ENCODE results near the gene TK2.
"Not testable (repeated sequence)": the region's sequence is repeated elsewhere in the genome, so short reads cannot be mapped to it uniquely, and the experiment has no call there.

TK2 gene

DNA sequence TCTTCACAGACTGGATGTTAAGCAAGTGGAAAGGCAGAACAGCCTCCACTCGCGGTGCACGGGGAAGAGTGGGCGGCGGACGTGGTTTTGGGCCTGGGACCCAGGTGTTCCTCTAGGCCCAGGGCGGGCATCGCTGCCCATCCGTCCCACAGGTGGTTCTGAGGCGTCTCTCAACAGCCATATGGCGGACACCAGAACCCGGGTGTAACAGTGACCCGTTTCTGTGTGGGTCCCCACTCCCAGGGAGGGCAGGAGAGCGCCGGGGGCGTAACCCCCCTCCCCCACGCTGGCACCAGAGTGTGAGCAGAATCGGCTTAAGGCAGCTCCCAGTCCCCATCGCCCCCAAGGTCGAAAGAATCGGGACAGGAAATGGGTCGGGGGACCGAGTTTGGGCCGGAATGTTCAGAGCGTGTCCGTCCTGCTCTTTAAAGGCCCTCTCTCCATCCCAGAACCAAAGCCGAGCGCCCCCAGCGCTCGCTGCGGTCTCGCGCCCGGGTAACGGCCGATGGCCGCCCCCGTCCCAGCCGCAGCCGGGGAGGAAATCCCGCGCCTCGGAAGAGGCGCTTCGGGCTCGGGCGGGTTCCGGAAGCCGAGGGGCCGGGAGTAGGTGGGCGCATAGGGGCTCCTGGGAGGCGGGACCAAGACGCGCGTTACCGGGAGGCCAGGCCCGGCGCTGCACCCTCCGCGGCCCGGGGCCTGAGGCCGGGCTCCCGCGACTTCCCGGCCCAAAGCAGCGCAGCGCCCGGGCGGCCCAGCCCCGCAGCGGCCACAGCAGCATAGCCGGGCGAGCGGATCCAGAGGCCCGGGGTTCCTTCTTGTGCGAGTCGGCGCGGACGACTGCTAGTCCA, at the start of gene TK2:
Gene TK2, minus strand, starts transcription at position 839 of the 848 bp plus-strand sequence. Its CDS starts 61 bp downstream, at position 778.
- peak; percentile 62 for DNase-seq

DNA sequence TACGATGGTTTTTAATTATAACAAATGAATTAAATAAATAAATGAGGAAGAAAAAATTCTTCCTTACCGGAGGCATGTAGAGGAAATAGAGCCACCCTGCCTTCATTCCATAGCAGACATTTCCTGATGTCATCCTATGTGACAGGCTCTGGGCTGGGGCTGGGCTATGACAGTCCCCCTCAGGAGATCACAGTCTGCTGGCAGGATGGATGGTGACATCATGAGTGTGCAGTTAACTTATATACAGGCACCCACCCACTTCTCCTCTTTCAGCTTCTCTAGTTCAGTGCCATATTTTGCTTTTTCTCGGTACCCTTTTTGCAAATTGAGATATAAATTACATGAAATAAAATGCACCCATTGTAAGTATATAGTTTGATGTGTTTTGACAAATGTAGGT, 48.2 kb upstream of the TK2 start:
- no peak for DNase-seq

DNA sequence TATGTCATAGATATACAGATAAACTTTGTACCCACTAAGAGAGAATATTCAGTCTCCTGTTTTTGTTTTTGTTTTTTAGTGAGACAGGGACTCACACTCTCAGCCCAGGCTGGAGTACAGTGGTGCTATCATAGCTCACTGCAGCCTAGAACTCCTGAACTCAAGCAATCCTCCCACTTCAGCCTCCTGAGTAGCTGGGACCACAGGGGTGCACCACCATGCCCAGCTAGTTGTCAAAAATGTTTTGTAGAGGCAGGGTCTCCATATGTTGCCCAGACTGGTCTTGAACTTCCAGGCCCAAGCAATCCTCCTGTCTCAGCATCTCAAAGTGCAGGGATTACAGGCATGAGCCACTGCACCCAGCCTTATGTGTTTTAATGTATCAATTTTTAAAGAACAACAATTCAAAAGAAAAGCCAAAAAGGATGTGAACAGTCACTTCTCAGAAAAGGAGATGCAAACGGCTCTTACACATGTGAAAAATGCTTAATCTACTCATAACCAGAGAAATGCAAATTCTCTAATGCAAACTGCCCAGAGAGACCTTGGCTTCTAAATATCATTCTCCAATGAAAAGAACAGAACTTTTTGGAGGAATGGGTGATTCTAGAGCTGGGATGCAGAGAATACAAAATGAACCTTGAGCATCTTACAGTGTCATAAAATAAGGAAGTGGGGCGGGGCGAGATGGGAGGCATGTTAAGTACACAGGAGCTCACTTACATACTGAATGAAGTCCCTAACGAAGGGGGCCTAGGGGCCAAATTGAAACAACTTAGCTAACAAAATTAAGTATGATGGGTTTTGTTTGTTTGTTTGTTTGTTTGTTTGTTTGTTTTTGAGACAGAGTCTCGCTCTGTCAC, 47.3 kb upstream of the TK2 start:
- DNase-seq = peak; percentile 44

DNA sequence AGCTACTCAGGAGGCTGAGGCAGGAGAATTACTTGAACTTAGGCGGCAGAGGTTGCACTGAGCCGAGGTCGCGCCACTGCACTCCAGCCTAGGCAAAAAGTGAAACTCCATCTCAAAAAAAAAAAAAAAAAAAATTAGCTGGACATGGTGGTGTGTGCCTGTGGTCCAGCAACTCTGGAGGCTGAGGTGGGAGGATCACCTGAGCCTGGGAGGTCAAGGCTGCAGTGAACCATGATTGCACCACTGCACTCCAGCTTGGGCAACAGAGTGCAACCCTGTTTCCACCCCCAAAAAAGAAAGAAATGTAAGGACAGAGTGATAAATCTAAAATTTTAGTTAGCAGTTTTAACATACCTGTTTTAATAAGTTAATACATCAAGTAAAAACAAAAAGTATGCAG, 46.6 kb upstream of the TK2 start:
- DNase-seq = not testable (repeated sequence)

DNA sequence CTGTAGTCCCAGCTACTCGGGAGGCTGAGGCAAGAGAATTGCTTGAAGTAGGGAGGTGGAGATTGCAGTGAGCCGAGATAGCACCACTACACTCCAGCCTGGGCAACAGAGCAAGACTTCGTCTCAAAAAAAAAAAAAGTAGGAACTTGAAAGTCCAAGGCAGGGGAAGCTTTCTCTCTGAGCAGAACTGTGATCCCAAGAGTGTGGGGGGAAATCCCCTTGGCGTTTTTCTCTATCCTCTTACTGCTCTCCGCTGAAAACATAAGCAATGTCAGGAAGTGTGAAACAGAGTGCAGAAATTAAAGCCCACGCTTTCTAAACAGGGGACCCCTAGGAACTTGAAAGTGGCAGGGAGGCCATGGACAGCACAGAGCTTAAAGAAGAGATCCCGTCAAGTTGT, 44.8 kb upstream of the TK2 start:
- no peak for DNase-seq

DNA sequence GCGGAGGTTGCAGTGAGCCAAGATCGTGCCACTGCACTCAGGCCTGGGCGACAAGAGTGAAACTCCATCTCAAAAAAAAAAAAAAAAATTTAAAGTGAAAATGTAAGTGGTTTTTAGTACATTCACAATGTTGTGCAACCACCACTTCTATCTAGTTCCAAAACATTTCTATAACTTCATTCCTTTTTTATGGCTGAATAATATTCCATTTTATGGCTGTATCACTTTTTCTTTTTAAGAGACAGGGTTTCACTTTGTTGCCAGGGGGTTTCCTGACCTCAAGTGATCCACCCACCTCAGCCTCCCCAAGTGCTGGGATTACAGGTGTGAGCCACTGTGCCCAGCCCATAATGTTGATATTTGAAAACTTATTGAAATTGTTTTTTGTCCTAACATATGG, 42.9 kb upstream of the TK2 start:
- no peak for DNase-seq

DNA sequence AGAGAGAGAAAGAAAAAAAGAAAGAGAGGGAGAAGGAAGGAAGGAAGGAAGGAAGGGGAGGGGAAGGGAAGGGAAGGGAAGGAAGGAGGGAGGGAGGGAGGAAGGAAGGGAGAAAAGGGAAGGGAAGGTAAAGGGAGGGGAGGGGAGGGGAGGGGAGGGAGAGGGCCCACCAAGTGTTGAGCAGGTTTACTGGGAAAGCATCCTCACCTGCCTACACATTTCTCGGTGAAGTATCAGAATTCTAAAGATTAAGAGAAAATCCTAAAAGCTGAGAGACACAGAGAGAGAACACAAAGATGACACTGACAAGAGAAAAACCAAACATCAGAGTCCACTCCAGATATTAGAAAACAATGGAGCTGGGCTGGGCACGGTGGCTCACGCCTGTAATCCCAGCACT, 42.3 kb upstream of the TK2 start:
- no peak for DNase-seq

DNA sequence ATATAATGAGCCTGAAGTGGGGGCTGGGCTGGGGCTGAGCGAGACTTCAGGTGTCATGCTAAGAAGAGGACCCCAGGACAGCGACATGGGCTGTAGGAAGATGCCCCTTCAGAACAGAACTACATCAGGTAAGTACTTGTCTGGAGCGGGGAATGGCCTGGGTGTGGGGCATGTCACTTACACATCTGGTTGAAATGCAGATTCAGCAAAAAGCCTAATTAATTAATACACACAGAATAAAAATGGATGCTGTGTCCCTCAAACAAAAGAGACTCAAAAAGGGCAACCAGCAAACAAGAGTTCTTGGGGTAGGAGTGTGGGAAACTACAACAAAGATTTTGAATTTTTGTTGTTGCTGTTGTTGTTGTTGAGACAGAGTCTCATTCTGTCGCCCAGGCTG, 41.1 kb upstream of the TK2 start:
- no peak for DNase-seq

DNA sequence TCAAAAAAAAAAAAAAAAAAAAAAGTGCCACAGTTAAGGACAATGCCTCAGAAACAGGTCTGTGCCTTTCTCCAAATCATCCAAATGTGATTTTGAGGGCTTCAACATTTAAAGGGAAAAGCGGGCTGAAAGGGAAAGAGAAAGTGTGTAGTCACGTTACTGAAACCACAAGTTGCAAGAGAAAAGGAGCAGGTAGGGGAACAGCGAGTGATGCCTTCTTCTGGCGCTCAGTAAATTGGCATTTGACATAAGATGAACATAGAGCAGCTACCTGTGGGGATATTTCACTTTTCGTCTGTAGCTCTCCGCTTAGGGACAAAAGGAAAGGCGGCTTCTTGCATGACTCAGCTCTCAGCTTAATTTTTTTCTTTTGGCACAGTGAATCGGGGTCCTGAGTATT, 40.4 kb upstream of the TK2 start:
- DNase-seq = peak; percentile 50

DNA sequence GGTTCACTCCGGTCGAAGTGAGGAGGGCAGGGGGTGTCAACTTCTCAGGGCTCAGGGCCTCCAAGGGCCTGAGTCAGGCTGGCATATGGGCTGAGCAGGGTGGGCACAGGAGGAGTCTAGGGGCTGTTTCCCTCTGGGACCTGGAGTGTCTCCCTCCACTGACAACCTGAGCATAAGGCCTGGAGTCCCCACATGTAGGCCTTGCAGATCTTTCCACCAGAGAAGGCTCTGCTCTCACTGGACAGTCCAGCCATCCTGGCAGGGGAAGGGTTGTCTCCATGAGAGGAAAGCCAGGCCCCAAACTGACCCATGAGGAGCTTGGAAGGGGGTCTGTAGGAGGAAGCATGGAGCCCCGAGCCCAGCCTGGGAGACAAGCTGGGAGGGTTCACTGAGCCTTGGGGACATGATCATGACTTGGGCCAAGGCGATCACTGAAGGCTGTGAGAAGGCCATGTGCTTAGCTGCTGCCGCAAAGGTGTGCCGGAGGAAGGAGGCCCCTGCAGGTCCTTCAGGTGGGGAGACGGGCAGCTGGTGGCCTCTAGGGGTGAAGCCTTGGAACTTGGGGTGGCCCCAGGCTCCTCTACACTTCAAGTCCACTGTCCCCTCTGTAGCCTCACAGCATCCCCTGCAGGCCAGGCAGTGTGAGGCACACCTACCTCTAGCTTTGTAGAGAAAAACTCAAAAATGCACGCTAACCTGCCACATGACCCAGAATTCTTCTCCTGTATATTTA, 39.2 kb upstream of the TK2 start:
- DNase-seq = peak; percentile 75

DNA sequence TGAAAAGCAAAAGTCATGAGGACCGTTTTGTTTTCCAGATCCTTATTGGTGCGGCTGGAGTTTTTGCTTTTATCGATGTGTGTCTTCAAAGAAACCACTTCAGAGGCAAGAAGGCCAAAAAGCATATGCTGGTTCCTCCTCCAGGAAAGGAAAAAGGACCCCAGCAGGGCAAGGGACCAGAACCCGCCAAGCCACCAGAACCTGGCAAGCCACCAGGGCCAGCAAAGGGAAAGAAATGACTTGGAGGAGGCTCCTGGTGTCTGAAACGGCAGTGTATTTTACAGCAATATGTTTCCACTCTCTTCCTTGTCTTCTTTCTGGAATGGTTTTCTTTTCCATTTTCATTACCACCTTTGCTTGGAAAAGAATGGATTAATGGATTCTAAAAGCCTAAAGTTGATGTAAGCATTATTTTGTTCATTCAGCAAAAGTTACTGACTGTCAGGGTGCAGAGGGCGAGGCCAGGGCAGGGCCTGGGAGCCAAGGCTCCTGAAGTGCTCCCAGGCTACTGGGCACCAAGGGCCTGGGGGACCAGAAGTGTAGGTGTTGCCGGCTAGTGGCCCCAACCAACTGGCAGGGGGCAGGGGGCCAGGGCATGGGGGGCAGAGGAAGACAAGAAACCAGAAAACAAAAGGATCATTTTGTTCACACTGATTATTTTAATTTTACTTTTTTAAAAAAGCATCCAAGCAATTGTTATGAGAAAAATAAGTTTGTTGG, 38.1 kb upstream of the TK2 start:
- DNase-seq = no peak

DNA sequence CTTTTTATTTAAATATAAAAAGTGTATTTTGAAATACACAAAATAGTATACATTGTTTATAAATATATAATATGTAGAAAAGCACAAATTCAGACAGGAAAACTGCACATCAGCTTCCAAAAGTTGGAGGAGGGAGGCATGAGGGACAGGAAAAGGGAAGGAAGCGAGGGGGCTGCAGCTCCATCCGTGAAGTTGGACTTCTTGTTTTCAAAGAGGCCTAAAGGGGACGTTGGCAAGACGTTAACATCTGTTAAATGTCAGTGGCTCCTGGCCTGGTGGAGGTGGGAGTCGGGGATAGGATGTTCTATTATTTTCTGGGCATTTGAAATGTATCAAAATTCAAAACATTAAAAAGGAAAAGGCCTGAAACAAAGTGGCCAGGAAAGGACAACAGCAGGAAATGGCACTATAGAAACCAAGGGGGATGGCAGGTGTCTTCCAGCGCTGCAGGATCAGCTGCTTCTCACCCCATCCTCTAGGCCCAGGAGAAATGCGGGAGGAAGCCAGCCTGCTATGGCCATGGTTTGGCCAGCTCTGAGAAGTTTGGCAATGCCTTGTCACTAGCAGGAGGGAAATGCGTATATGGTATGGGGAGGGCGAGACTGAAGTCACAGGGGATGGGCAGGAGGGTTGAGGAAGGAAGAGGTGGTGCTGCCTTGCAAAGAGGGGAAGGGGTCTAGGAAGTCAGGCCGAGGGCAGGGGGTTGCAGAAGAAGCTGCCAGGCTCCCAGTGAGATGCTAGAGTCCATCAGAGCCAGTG, 35.7 kb upstream of the TK2 start:
- no peak for DNase-seq

DNA sequence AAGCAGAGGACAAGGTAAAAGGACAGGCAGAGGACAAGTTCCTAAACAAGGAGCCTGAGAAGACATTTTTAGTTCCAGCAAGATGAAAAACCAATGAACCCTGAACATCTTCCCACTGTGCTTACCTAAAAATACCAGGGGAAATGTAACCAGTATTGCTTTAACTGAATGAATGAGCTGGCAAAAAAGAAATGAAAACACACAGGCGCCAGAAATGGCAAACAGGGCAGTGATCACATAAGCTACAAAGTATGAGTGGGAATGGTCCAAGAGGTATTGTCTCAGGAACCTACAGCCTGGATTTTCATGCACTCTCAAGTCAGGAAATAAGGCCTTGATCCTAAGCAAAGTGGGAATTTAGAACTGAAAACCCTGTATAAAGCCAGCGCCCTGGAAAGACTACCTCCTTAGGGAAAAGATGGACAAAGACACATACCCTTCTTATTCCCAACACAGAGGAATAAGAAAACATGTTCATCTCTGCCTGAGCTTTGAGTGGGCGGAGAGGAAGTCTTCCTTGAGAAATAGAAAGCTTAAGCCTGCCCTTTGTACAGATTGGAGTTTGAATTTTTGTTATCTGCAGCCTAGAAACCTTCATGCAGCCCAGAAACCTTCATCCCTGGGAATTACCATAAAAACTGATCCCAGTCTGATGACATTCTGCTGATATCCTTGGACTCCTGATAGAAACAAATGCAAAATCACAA, 31.5 kb upstream of the TK2 start:
- no peak for DNase-seq

DNA sequence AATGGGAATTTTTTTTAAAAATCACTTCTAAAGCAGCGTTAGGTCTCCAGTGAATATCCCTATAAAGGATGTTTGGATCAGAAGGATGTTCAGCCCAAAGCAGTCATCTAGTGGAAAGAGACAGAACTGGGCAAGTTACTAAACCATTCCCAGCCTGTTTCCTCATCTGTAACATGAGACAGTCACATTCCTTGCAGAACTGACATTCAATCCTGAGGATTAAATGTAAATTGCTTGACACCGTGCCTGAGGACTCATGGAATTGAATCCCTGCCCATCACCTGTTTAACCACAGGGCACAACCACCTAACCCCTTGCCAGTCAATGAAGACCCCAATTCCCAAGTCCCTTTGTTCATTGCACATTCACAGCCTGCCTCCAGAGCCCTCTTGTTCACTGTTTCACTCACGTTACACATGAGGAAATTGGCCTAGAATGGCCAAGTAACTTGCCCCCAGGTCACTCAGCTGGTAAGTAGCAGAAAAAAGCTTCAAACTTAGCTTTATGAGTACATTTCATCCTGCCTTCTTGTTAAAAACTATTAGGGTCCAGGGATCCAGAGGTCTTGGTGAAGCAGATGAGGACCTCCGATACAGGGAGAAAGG, 30.8 kb upstream of the TK2 start:
- DNase-seq = no peak

DNA sequence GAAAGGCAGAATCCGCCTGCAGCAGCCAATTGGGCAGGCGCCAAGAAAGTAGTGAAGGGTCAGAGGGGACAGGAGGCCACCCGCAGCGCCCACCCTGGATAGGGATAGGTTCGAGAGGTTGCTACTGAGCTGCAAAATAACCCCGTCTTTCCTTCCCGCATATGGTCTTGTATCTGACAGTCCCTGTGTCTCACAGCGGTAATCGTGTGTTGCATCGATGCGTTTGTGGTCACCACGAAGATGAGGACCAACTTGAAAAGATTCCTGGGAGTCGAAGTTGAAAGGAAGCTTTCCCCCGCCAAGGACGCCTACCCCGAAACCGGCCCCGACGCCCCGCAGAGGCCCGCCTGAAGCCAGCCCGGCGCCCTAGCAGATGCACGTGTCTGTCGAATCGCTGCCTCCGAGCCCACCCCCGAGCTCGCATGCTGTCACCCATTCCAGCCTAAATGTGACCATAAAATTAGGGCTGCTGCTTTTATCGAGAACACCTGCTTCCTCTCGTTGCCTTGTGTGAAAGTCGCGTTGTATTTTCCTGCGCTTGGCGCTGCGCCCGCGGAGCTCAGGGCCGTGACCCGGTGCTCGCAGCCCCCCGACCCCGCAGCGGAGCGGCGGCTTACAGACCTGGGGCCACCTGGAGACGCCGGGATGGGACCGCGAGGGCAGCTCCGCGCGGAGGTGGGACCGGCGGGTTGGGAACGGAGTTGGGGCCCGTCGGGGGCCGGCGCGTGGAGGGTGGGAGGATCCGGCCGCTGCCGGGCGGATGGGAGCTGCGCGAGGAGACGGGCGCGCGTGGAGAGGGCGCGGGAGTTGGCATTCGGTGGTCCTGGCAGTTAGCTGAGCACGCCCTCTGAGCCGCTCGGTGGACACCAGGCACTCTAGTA, 29.0 kb upstream of the TK2 start, which contains the start of gene CMTM2:
Gene CMTM2, plus strand, starts transcription at position 813 of the 881 bp plus-strand sequence. CDS start 145 bp downstream, outside the sequence.
- peak; percentile 39 for DNase-seq

DNA sequence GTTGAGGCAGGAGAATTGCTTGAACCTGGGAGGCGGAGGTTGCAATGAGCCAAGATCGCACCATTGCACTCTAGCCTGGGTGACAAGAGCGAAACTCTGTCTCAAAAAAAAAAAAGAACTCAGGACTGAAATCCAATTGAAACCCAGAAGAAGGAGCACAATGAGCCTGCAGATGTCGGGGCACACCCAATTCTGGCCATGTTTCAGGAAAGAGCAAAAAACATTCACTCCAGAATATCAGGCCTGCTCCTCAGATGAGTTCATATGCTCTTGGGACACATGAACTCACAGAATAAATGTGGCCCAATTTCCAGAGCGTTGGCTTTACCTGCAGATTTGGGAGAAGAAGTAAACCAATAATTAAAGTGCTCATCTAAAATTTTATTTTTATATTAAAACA, 26.4 kb upstream of the TK2 start:
- DNase-seq = no peak

DNA sequence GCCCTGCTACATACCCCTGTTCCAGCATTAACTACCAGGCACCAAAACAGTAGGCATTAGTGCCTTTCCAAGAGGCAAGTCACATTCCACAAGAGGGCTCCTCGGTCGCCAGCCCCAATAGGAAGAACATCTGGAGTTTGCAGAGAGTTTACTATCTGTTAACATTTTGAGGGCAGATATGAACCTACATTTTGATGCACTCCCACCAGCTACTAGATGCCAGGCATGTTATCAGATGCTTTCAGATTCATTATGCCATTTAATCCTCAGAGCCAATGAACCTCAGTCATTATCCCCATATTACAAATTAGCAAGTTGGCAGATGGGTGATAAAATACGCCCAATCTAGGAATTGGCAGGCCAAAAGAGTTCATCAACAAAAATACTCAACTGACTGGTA, 25.1 kb upstream of the TK2 start:
- DNase-seq = no peak

DNA sequence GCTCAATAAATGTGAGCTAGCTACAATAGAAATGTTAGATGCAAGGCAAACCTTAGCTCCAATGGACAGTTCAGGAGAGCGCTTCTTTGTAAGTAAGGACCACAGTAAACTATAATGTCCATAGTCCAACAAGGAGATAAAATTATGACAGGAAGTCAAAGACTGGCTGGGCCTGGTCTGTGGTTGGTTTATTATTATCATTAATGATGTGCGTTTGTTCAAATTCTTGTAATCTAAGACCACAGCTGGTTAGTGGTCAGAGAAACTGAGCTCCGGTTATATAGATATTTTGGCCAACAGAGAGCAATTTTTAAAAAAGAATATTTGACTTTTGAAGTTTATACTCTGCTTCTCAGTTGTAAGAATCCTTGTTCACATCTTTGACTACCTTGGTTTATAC, 24.6 kb upstream of the TK2 start:
- DNase-seq = no peak

DNA sequence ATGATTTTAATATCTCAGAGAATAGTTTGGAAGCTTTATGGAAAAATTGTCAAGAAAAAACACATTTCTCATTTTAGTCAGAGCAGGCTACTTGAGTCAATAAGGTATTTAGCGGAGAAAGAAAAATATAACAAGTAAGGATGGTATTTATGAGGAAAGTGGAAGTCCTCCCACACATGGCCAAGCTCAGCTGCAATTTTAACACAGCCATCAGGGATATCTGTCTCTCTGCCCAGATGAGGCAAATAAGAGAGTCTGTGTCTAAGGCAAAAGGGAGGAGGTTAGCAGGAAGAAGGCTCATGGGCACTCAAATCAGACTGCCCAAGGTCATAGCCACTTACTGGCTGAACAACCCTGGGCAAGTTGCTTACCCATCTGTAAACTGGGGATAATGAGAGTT, 24.2 kb upstream of the TK2 start:
- DNase-seq = no peak

DNA sequence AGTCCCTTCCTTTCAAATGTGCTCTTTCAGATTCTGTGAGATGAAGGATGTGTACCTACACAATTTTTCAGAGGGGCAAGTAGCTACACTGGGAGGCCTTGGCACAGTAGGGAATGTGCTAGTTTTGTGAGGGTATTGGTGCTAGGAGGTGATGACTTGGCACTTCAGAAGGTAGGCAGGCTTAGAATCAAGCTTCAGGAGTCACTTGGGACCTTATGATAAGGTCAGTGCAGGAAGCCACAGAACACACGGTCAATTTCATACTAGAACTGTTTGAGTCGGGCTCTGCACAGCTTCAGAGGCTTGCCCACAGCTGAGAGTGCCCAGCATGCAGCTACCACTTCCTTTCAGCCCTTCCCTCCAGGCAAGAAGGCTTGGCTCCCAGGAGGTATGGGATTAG, 22.4 kb upstream of the TK2 start:
- no peak for DNase-seq

Data from CD4-positive, alpha-beta T cell treated with Interleukin-17A for 4 hours (primary cell).